Central memory CD8-positive, alpha-beta T cell (primary cell): ENCODE results near the gene P3R3URF.
A peak's percentile ranks its signal among the peaks of the same experiment; 100 is the strongest.

Source experiments
- ATAC-seq: fragments of 150-1000 bp; cut with Tn5 transposase; replicated peaks from 2 replicates; pipeline ENCODE4 v1.10.0; 2022; ENCODE audit warnings: mild to moderate bottlenecking, moderate FRiP score, moderate number of reproducible peaks; ENCODE audit not compliant: poor library complexity, severe bottlenecking; ENCODE audit errors: extremely low read depth
- DNase-seq, 2 donors: peaks; one replicate each; pipeline ENCODE4 v3.0.0; 2021; ENCODE audit warnings: low spot score in 2 of 2
- H3K27ac Mint-ChIP-seq: one replicate; pipeline ENCODE4 v1.8.0; 2022; ENCODE audit warnings: low read depth, mild to moderate bottlenecking, moderate library complexity, mixed read lengths
- H3K27me3 Mint-ChIP-seq: one replicate; pipeline ENCODE4 v1.8.0; 2022; ENCODE audit warnings: mixed read lengths
- H3K36me3 Mint-ChIP-seq: one replicate; pipeline ENCODE4 v1.8.0; 2022; ENCODE audit warnings: mild to moderate bottlenecking, moderate library complexity, mixed read lengths; ENCODE audit not compliant: insufficient read depth
- H3K4me1 Mint-ChIP-seq: one replicate; pipeline ENCODE4 v1.8.0; 2022; ENCODE audit warnings: mixed read lengths
- H3K4me3 Mint-ChIP-seq: one replicate; pipeline ENCODE4 v1.8.0; 2022; ENCODE audit warnings: mild to moderate bottlenecking, moderate library complexity, mixed read lengths
- H3K9me3 Mint-ChIP-seq: one replicate; pipeline ENCODE4 v1.8.0; 2022; ENCODE audit warnings: mixed read lengths

The P3R3URF gene

GRCh38 chr1:46190539-46190938 is 14.3 kb upstream of the P3R3URF start:
- no peak overlapping the region for H3K27ac Mint-ChIP-seq

GRCh38 chr1:46188295-46189030 is 12.2 kb upstream of the P3R3URF start:
- ATAC-seq, result no peak
- Mint-ChIP-seq H3K27ac (no peak overlapping the region), H3K27me3 (no peaks in the 10 kb centered on the region), H3K9me3 (no peaks in the 10 kb centered on the region), H3K4me1 (peaks cover 16% of the 10 kb centered on the region), H3K36me3 (peaks cover 17% of the 10 kb centered on the region), H3K4me3 (no peak overlapping the region)
- no peak for DNase-seq

More at GRCh38 chr1:46190539-46190938, 14.3 kb upstream of the P3R3URF start:
- Mint-ChIP-seq H3K9me3 (no peaks in the 10 kb centered on the region), H3K36me3 (peaks cover 17% of the 10 kb centered on the region), H3K27me3 (no peaks in the 10 kb centered on the region), H3K4me3 (no peak overlapping the region), H3K4me1 (peaks cover 6% of the 10 kb centered on the region)
- DNase-seq (no peak), ATAC-seq (no peak)

- H3K9me3 Mint-ChIP-seq, result no peaks in the 10 kb centered on the region
- no peak overlapping the region for H3K27ac Mint-ChIP-seq
- ATAC-seq (no peak), DNase-seq (no peak)
- peaks cover 13% of the 10 kb centered on the region for H3K36me3 Mint-ChIP-seq
- no peaks in the 10 kb centered on the region for H3K27me3 Mint-ChIP-seq
- no peak overlapping the region for H3K4me3 Mint-ChIP-seq
- H3K4me1 Mint-ChIP-seq, result peaks cover 16% of the 10 kb centered on the region
Measured at GRCh38 chr1:46187106-46187869, 11.0 kb upstream of the P3R3URF start.

- H3K27ac Mint-ChIP-seq, result no peak overlapping the region
Measured at GRCh38 chr1:46186076-46186475, 9.8 kb upstream of the P3R3URF start.

GRCh38 chr1:46184920-46185658 is 8.8 kb upstream of the P3R3URF start:
- Mint-ChIP-seq H3K27ac (peak overlapping the region; percentile 12), H3K36me3 (peaks cover 10% of the 10 kb centered on the region), H3K9me3 (no peaks in the 10 kb centered on the region), H3K27me3 (no peaks in the 10 kb centered on the region), H3K4me3 (no peak overlapping the region), H3K4me1 (peaks cover 16% of the 10 kb centered on the region)
- ATAC-seq (no peak), DNase-seq (no peak)

More at GRCh38 chr1:46186076-46186475, 9.8 kb upstream of the P3R3URF start:
- no peaks in the 10 kb centered on the region for H3K9me3 Mint-ChIP-seq
- H3K4me3 Mint-ChIP-seq, result no peak overlapping the region
- no peak for ATAC-seq
- peaks cover 13% of the 10 kb centered on the region for H3K36me3 Mint-ChIP-seq
- no peaks in the 10 kb centered on the region for H3K27me3 Mint-ChIP-seq
- H3K4me1 Mint-ChIP-seq, result peaks cover 16% of the 10 kb centered on the region
- DNase-seq, result no peak

GRCh38 chr1:46183926-46184557 is 7.8 kb upstream of the P3R3URF start:
- Mint-ChIP-seq H3K27ac (no peak overlapping the region), H3K4me3 (no peak overlapping the region), H3K4me1 (peaks cover 16% of the 10 kb centered on the region), H3K36me3 (peaks cover 2% of the 10 kb centered on the region), H3K9me3 (no peaks in the 10 kb centered on the region), H3K27me3 (no peaks in the 10 kb centered on the region)
- ATAC-seq (peak; percentile 33), DNase-seq (no peak)

GRCh38 chr1:46183079-46183847 is 7.0 kb upstream of the P3R3URF start:
- Mint-ChIP-seq H3K4me1 (peaks cover 16% of the 10 kb centered on the region), H3K36me3 (peaks cover 2% of the 10 kb centered on the region), H3K27ac (no peak overlapping the region), H3K27me3 (no peaks in the 10 kb centered on the region), H3K9me3 (no peaks in the 10 kb centered on the region), H3K4me3 (no peak overlapping the region)
- ATAC-seq, result no peak
- no peak for DNase-seq

DNA sequence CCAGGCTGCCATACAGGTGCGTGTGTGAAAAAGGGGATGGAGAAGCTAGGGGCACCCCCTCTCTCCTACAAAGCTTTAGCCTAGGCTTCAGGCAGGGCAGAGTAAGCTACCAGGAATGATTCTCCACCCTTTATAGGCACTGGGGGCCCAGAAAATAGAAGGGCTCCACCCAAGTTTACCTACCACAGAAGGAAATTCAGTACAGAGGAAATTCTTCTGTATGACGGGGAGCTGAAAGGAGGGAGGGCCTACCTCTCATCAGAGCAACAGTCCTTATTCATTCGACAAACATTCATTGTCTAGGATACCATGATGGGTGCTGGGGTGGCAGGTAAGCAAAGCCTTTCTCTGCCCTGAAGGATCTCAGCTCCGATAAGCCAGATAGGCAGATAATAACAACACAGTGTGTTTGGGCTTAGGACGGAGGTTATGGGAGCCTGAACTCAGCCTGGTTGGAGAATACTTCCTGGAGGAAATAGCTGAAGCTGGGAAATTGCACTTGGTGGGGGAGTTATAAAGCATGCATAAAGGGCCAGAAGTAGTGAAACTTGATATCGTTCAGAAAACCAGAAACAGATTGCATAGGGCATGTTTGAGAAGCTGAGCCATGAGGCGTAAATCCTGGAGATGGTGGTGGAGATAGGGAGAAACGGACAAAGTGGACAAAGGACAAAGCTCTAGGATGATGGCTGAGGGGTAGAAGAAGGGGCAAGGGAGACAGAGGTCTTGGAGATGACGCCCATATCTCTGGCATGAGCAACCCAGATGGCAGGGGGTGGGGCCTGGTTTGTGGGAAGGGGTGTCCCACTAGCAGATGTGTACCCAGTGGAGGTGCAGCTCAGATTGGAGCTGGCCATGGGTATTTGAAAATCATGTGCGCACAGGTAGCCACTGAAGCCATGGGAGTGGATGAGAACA is 5.3 kb upstream of the P3R3URF start:
- ATAC-seq, result no peak
- no peak overlapping the region for H3K27ac Mint-ChIP-seq
- no peak for DNase-seq

GRCh38 chr1:46180082-46180616 is 3.9 kb upstream of the P3R3URF start:
- H3K9me3 Mint-ChIP-seq, result no peaks in the 10 kb centered on the region
- H3K4me3 Mint-ChIP-seq, result no peak overlapping the region
- H3K36me3 Mint-ChIP-seq, result no peaks in the 10 kb centered on the region
- DNase-seq (no peak), ATAC-seq (no peak)
- H3K27ac Mint-ChIP-seq, result no peak overlapping the region
- peaks cover 13% of the 10 kb centered on the region for H3K4me1 Mint-ChIP-seq
- no peaks in the 10 kb centered on the region for H3K27me3 Mint-ChIP-seq

More for the DNA sequence above, 5.3 kb upstream of the P3R3URF start:
- Mint-ChIP-seq H3K36me3 (no peaks in the 10 kb centered on the region), H3K9me3 (no peaks in the 10 kb centered on the region), H3K4me3 (no peak overlapping the region), H3K27me3 (no peaks in the 10 kb centered on the region), H3K4me1 (peaks cover 16% of the 10 kb centered on the region)

DNA sequence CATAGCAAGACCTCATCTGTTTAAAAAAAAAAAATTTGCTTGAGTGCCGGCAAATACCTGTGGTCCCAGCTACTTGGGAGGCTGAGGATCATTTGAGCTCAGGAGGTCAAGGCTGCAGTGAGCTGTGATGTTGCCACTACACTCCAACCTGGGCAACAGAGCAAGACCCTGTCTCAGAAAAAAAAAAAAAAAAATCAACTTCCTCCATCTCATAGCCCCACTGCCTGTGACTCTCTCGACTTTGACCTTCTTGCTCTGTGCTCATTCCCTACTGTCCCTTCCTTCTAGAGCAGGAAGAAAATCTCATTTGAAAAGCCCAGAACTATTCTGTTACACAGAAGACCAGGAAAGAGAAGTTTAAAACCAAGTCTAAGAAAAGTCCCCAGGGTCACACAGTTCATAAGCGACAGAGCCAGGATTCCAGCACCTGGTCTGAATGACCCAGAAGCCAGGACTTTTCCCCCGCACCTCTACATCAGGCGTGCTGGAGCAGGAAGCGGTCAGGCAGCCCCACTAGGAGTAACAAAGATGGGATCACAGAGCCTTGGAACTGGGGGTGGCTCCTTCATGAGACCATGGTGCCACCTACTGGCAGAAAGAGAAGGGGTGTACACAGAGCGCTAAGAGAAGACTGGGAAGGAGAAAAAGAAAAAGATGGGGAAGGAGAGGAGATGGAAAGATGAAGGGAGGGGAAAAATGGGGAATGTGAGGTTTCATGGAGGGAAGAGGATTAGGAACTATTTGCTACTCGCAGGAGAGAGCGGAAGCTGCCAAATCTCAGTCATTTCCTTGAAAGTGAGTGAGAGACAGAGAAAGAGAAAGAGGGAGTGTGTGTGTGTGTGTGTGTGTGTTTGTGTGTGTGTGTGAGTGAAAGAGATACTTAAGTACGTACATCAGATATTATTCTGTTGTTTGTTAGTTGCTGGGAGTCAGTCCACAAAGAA is 3.1 kb upstream of the P3R3URF start:
- Mint-ChIP-seq H3K4me1 (peaks cover 7% of the 10 kb centered on the region), H3K4me3 (no peak overlapping the region), H3K27ac (no peak overlapping the region), H3K9me3 (no peaks in the 10 kb centered on the region), H3K36me3 (no peaks in the 10 kb centered on the region), H3K27me3 (no peaks in the 10 kb centered on the region)
- DNase-seq (peak; percentile 42 to 46), ATAC-seq (peak; percentile 76)
